Endothelial cell of umbilical vein (primary cell): ENCODE measurements around the gene SNX10. TPM values are rescaled to one million over a fixed set of nuclear protein-coding genes. Genes with fewer than 3 reads are reported as not detected.

Experiments
- BruUV-seq: library from RNA; stranded (reverse); fragments of 400-500 nt; replicated peaks from 2 replicates; lab custom pipeline; 2021; lab: Mats Ljungman, UMichigan
- CTCF ChIA-PET: fragments of 300-600, 350-600 bp; sonication (Branson Sonifier 250); formaldehyde crosslinking; loops from one replicate; lab custom pipeline; 2021; ENCODE audit warnings: antibody characterized with exemption, inconsistent platforms; lab: Charles Lee
- POLR2A ChIA-PET: fragments of 300-600, 350-600 bp; sonication (Branson Sonifier 250); formaldehyde crosslinking; loops from one replicate; lab custom pipeline; 2021; ENCODE audit warnings: antibody characterized with exemption, inconsistent platforms; lab: Charles Lee
- DNase-seq: peaks from one replicate; pipeline ENCODE4 v3.0.0-alpha.2; 2011; ENCODE audit warnings: low read depth, low spot score
- FAIRE-seq: peaks from 2 replicates; lab custom pipeline; 2011; peaks lifted over from hg19 to GRCh38; lab: Jason Lieb, UNC
- H2AFZ ChIP-seq: 2 replicates; pipeline ENCODE4 v1.6.0; 2012; ENCODE audit warnings: low read depth, low read length, control low read depth, inconsistent platforms
- H3K27ac ChIP-seq: 2 replicates; pipeline ENCODE4 v1.5.1; 2011; ENCODE audit warnings: low read depth, mild to moderate bottlenecking, control low read depth, low read length, moderate library complexity; ENCODE audit not compliant: insufficient read depth
- H3K27me3 ChIP-seq, 2 experiments: 2 replicates each; pipeline versions ENCODE4 v1.6.0 to v1.6.1; 2011; ENCODE audit warnings: low read length in 2 of 2, mixed read lengths in 1 of 2; ENCODE audit not compliant: control insufficient read depth in 2 of 2, insufficient read depth in 2 of 2
- H3K36me3 ChIP-seq, 2 experiments: 2 replicates in 1 of 2; 3 replicates in 1 of 2; pipeline ENCODE4 v1.5.1; 2011; ENCODE audit warnings: low read length in 2 of 2, mild to moderate bottlenecking in 1 of 2, moderate library complexity in 1 of 2; ENCODE audit not compliant: control insufficient read depth in 2 of 2, insufficient read depth in 2 of 2; ENCODE audit errors: extremely low read depth in 1 of 2
- H3K4me1 ChIP-seq: 3 replicates; pipeline ENCODE4 v1.5.1; 2011; ENCODE audit warnings: mild to moderate bottlenecking, low read length; ENCODE audit not compliant: control insufficient read depth, insufficient read depth; ENCODE audit errors: extremely low read depth
- H3K4me2 ChIP-seq: 2 replicates; pipeline ENCODE4 v1.6.1; 2011; ENCODE audit warnings: low read length, control low read depth, mixed read lengths; ENCODE audit not compliant: insufficient read depth
- H3K4me3 ChIP-seq, 3 experiments: fragments of 200-600 bp in 1 of 3; sonication (generic), shearing (Covaris generic) in 1 of 3; replicated peaks in 1 of 3; 2 replicates each; pipeline ENCODE4 v1.5.1; 2011 to 2016; ENCODE audit warnings: control low read depth in 3 of 3, low read length in 3 of 3, mild to moderate bottlenecking in 2 of 3, inconsistent platforms in 1 of 3, low read depth in 1 of 3, moderate library complexity in 1 of 3; ENCODE audit not compliant: insufficient read depth in 1 of 3
- H3K79me2 ChIP-seq: 2 replicates; pipeline ENCODE4 v1.6.0; 2012; ENCODE audit warnings: low read length, inconsistent platforms; ENCODE audit not compliant: control insufficient read depth, insufficient read depth
- H3K9ac ChIP-seq: replicated peaks from 2 replicates; pipeline ENCODE3; 2011; ENCODE audit warnings: low read length, control low read depth; ENCODE audit not compliant: insufficient read depth; ENCODE audit errors: extremely low read depth
- H3K9me1 ChIP-seq: replicated peaks from 3 replicates; pipeline ENCODE4 v1.6.0; 2011; ENCODE audit warnings: mild to moderate bottlenecking, low read length; ENCODE audit not compliant: control insufficient read depth, insufficient read depth; ENCODE audit errors: extremely low read depth
- H3K9me3 ChIP-seq: replicated peaks from 2 replicates; pipeline ENCODE4 v1.5.1; 2012; ENCODE audit warnings: low read length, inconsistent platforms; ENCODE audit not compliant: control insufficient read depth, insufficient read depth
- H4K20me1 ChIP-seq: replicated peaks from 2 replicates; pipeline ENCODE3; 2011; ENCODE audit warnings: mild to moderate bottlenecking, low read length; ENCODE audit not compliant: control insufficient read depth, insufficient read depth; ENCODE audit errors: extremely low read depth
- CTCF ChIP-seq, 2 donors: IDR thresholded peaks; 1 replicate in 1 of 2; 2 replicates in 1 of 2; pipeline ENCODE4 v1.5.1; 2011; ENCODE audit warnings: low read length in 2 of 2, mild to moderate bottlenecking in 2 of 2, moderate library complexity in 2 of 2, control low read depth in 1 of 2, inconsistent platforms in 1 of 2, low read depth in 1 of 2; ENCODE audit not compliant: insufficient read depth in 1 of 2; ENCODE audit errors: extremely low read depth in 1 of 2
- EZH2 ChIP-seq: IDR thresholded peaks from 2 replicates; pipeline ENCODE4 v1.6.1; 2012; ENCODE audit warnings: borderline replicate concordance, low read depth, mild to moderate bottlenecking, moderate library complexity, low read length, inconsistent platforms; ENCODE audit not compliant: severe bottlenecking
- FOS ChIP-seq: IDR thresholded peaks from 2 replicates; pipeline ENCODE4 v1.6.1; 2011; ENCODE audit warnings: mild to moderate bottlenecking, low read length, moderate library complexity, borderline replicate concordance; ENCODE audit not compliant: insufficient read depth
- GATA2 ChIP-seq: IDR thresholded peaks from 2 replicates; pipeline ENCODE4 v1.7.0; 2011; ENCODE audit warnings: low read depth, mild to moderate bottlenecking, moderate library complexity, mixed read lengths, low read length; ENCODE audit not compliant: insufficient read length, insufficient read depth
- JUN ChIP-seq: IDR thresholded peaks from 2 replicates; pipeline ENCODE4 v1.6.1; 2011; ENCODE audit warnings: borderline replicate concordance, low read depth; ENCODE audit not compliant: insufficient read length, insufficient read depth
- MAX ChIP-seq: IDR thresholded peaks from 2 replicates; pipeline ENCODE4 v1.6.1; 2011; ENCODE audit not compliant: insufficient read depth, insufficient read length
- MYC ChIP-seq: IDR thresholded peaks from one replicate; pipeline ENCODE4 v1.6.1; 2011; ENCODE audit warnings: mild to moderate bottlenecking, low read depth, low read length
- POLR2A ChIP-seq: IDR thresholded peaks from 2 replicates; pipeline ENCODE4 v1.6.1; 2012; ENCODE audit warnings: low read depth, mild to moderate bottlenecking, control low read depth, low read length
- POLR2AphosphoS5 ChIP-seq: IDR thresholded peaks from 2 replicates; pipeline ENCODE4 v1.6.1; 2012; ENCODE audit warnings: low read depth, mild to moderate bottlenecking, control low read depth, low read length, moderate library complexity; ENCODE audit not compliant: insufficient read depth
- dilution Hi-C: fragments of 300-500 bp; cut with MboI; formaldehyde crosslinking; loops from one replicate; pipeline ENCODE4 v1.15.0; 2019; ENCODE audit warnings: low sequenced_read_pairs; ENCODE audit not compliant: extremely low pct_ligation_motif_present
- intact Hi-C: fragments of 100-400 bp; cut with micrococcal nuclease; formaldehyde crosslinking; loops from one replicate; pipeline ENCODE4 v1.10.0; 2022
- polyA plus RNA-seq, 4 experiments: library from polyadenylated mRNA; depleted of rRNA in 3 of 4; stranded (reverse) in 3 of 4; unstranded in 1 of 4; fragments of >200 nt; gene quantifications; 2 replicates each; pipeline versions ENCODE4 v1.2.1 to v1.2.3, GENCODE V29; 2011 to 2012; ENCODE audit warnings: missing spikeins in 1 of 4
- total RNA-seq: library from RNA; stranded (reverse); gene quantifications from 2 replicates; pipeline ENCODE4 v1.2.3, GENCODE V29; 2021

SNX10 gene
- total and polyA plus RNA-seq, 2 donors (not counting 3 experiments of a cell fraction or from before 2014, with no cell fraction given) = 0.25 to 0.80 TPM

GRCh38 chr7:26413007-26413691 lies 121.5 kb downstream of the SNX10 start:
- intact Hi-C loops (no loop called here), dilution Hi-C loops (no loop called here)
- Histone ChIP-seq H3K79me2 (no peaks in the 10 kb centered on the region), H3K9ac (no peak overlapping the region), H3K27me3 (no peaks in the 10 kb centered on the region), H2AFZ (no peak overlapping the region), H3K36me3 (no peaks in the 10 kb centered on the region), H3K9me1 (no peaks in the 10 kb centered on the region), H3K27ac (no peak overlapping the region), H3K9me3 (no peaks in the 10 kb centered on the region), H3K4me3 (no peak overlapping the region), H3K4me1 (peaks cover 13% of the 10 kb centered on the region), H3K4me2 (no peak overlapping the region), H4K20me1 (no peaks in the 10 kb centered on the region)
- POLR2A ChIA-PET = no interaction called here
- TF ChIP-seq FOS = no peak
- TF ChIP-seq POLR2AphosphoS5 = no peak
- TF ChIP-seq CTCF (IDR thresholded peaks at IDR 0.05; ENCODE audit: extremely low read depth in 1 of 2, insufficient read depth in 1 of 2, low read depth in 1 of 2, low read length in 2 of 2) = no peak
- TF ChIP-seq MYC = no peak
- TF ChIP-seq MAX = no peak
- TF ChIP-seq EZH2 = no peak
- TF ChIP-seq JUN = no peak
- no peak for TF ChIP-seq POLR2A
- no peak for TF ChIP-seq GATA2
- FAIRE-seq = peak; percentile 56
- DNase-seq = peak; percentile 44
- CTCF ChIA-PET = interaction anchor here (1.1 to 1.5 kb wide), 4 partner anchors 9 to 47 kb away, joined by 3 to 7 read pairs (median 4); no protein-coding TSS in a partner anchor
- no TSS peak for BruUV-seq
